Endothelial cell (in vitro differentiated cells): ENCODE results near the gene FDX1. TPM values are rescaled to one million over a fixed set of nuclear protein-coding genes. Genes with fewer than 3 reads are reported as not detected.

Experiments
- DNase-seq: peaks from one replicate; pipeline ENCODE4 v3.0.0; 2021; ENCODE audit warnings: low spot score
- H3K27ac Mint-ChIP-seq: one replicate; pipeline ENCODE4 v1.8.0; 2021; ENCODE audit warnings: mixed read lengths, inconsistent platforms; ENCODE audit not compliant: unreplicated experiment
- H3K27me3 Mint-ChIP-seq: one replicate; pipeline ENCODE4 v1.8.0; 2021; ENCODE audit warnings: mild to moderate bottlenecking, moderate library complexity, mixed read lengths, inconsistent platforms; ENCODE audit not compliant: unreplicated experiment
- H3K36me3 Mint-ChIP-seq: one replicate; pipeline ENCODE4 v1.8.0; 2021; ENCODE audit warnings: mild to moderate bottlenecking, low read depth, mixed read lengths, inconsistent platforms; ENCODE audit not compliant: unreplicated experiment
- H3K4me1 Mint-ChIP-seq: one replicate; pipeline ENCODE4 v1.8.0; 2021; ENCODE audit warnings: mild to moderate bottlenecking, mixed read lengths, inconsistent platforms; ENCODE audit not compliant: unreplicated experiment
- H3K4me3 Mint-ChIP-seq: one replicate; pipeline ENCODE4 v1.8.0; 2021; ENCODE audit warnings: mild to moderate bottlenecking, mixed read lengths, inconsistent platforms; ENCODE audit not compliant: unreplicated experiment
- H3K9me3 Mint-ChIP-seq: one replicate; pipeline ENCODE4 v1.8.0; 2021; ENCODE audit warnings: mixed read lengths, inconsistent platforms; ENCODE audit not compliant: unreplicated experiment
- CTCF ChIP-seq: fragments of 200-600 bp; sonication (generic); IDR thresholded peaks from one replicate; pipeline ENCODE4 v1.5.0; 2021; ENCODE audit warnings: antibody characterized with exemption; ENCODE audit not compliant: unreplicated experiment
- total RNA-seq: library from RNA; stranded (reverse); fragmentation: NEBNext Ultra II Directional; extraction: Animal tissue kit (Norgen Biotek cat#: 25700); gene quantifications from one replicate; pipeline ENCODE4 v1.2.1, GENCODE V29; 2021; ENCODE audit not compliant: unreplicated experiment

The FDX1 gene
- total RNA-seq, 1 donor from 2014 or later = 14.3 TPM

- H3K27ac Mint-ChIP-seq = no peak overlapping the region
- no peak overlapping the region for H3K4me3 Mint-ChIP-seq
- H3K36me3 Mint-ChIP-seq = no peaks in the 10 kb centered on the region
- no peaks in the 10 kb centered on the region for H3K9me3 Mint-ChIP-seq
- no peaks in the 10 kb centered on the region for H3K4me1 Mint-ChIP-seq
- TF ChIP-seq CTCF = no peak
- H3K27me3 Mint-ChIP-seq = peaks cover 2% of the 10 kb centered on the region
- DNase-seq = no peak
Observed at GRCh38 chr11:110486156-110486555, 56.4 kb downstream of the FDX1 start.

GRCh38 chr11:110488446-110488845 is 58.7 kb downstream of the FDX1 start:
- Mint-ChIP-seq H3K36me3 (peaks cover 3% of the 10 kb centered on the region), H3K27ac (no peak overlapping the region), H3K4me1 (no peaks in the 10 kb centered on the region), H3K9me3 (no peaks in the 10 kb centered on the region), H3K4me3 (no peak overlapping the region), H3K27me3 (peaks cover 2% of the 10 kb centered on the region)
- no peak for TF ChIP-seq CTCF
- DNase-seq = no peak

GRCh38 chr11:110490886-110491285 is 61.1 kb downstream of the FDX1 start:
- Mint-ChIP-seq H3K27me3 (peaks cover 3% of the 10 kb centered on the region), H3K36me3 (peaks cover 3% of the 10 kb centered on the region), H3K27ac (no peak overlapping the region)

GRCh38 chr11:110491577-110492320 is 62.0 kb downstream of the FDX1 start:
- peaks cover 3% of the 10 kb centered on the region for H3K36me3 Mint-ChIP-seq
- no peak overlapping the region for H3K27ac Mint-ChIP-seq
- TF ChIP-seq CTCF = no peak
- DNase-seq = no peak
- no peaks in the 10 kb centered on the region for H3K4me1 Mint-ChIP-seq
- peaks cover 1% of the 10 kb centered on the region for H3K27me3 Mint-ChIP-seq
- H3K9me3 Mint-ChIP-seq = no peaks in the 10 kb centered on the region
- H3K4me3 Mint-ChIP-seq = no peak overlapping the region

More at GRCh38 chr11:110490886-110491285, 61.1 kb downstream of the FDX1 start:
- DNase-seq = no peak
- no peaks in the 10 kb centered on the region for H3K4me1 Mint-ChIP-seq
- no peaks in the 10 kb centered on the region for H3K9me3 Mint-ChIP-seq
- no peak for TF ChIP-seq CTCF
- no peak overlapping the region for H3K4me3 Mint-ChIP-seq

- no peaks in the 10 kb centered on the region for H3K9me3 Mint-ChIP-seq
- H3K4me1 Mint-ChIP-seq = no peaks in the 10 kb centered on the region
- H3K36me3 Mint-ChIP-seq = peaks cover 3% of the 10 kb centered on the region
- no peak for DNase-seq
- no peak overlapping the region for H3K27ac Mint-ChIP-seq
- no peak overlapping the region for H3K4me3 Mint-ChIP-seq
- TF ChIP-seq CTCF = no peak
- H3K27me3 Mint-ChIP-seq = peaks cover 1% of the 10 kb centered on the region
Observed at GRCh38 chr11:110492321-110492685, 62.6 kb downstream of the FDX1 start.
